ENCODE data around the gene VSTM4. TPM values are rescaled to one million over a fixed set of nuclear protein-coding genes. Genes with fewer than 3 reads are reported as not detected.

The VSTM4 gene
- polyA plus RNA-seq, 12 donors, result 37.8 to 130 (median 44.2) TPM

DNA sequence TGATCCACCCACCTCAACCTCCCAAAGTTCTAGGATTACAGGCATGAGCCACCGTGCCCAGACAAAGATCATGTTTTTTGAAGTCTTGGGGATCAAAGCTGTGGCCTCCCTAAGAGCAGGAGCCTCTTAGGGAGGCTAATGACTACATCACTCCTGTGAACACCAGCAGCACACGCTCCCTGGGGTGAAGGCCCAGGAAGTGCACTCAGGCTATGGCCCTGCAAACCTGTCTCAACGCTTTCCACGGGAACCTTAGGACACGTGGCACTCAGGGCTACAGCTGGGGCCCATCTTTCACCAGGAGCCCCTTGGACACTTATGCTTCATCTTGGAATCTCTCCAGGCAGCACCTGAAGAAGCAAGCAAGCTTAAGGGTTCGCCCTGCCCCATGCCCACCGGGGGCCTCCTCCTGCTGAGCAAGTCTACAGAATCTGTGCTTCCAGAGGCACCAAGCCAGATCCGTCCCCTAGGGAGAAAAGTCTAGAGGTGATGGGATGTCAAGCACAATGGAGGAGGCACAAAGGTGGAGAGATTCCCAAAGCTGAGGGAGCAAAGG, 18.4 kb downstream of the VSTM4 start:
- no peak for DNase-seq

GRCh38 chr10:49094646-49095045, 20.7 kb downstream of the VSTM4 start:
- no peak for DNase-seq

DNA sequence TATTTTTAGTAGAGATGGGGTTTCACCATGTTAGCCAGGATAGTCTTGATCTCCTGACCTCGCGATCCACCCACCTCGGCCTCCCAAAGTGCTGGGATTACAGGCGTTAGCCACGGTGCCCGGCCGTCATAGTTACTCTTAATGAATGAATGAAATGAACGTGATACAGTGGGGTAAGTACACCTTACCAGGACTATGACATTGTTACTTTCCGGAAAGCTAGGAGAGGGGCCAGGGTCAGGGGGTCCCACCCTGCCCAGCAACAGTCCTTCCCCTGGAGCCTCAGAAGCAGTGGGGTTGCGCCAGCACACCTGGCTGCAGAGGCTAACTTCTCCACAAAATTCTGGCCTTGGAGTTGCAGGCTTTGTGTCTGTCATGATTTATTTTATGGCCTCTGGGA, 21.4 kb downstream of the VSTM4 start:
- no peak for DNase-seq

DNA sequence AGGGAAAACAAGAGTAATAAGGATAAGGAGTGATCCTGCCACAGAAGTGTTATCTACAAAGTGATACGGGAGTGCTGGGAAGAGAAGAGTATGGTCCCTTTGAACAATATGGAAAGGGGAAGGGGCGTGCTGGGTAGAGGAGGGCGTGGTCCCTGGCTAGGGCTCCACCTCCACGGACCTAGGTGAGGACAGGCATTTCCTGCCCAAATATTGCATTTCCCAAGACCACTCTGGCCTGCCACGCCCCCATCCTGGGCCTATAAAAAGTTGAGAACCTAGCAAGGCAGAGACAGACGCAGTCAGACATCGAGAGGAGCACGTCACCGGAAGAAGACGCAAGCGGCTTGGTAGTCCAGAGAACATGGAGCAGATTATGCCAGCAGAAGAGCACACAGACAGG, 22.8 kb downstream of the VSTM4 start:
- no peak for DNase-seq

GRCh38 chr10:49091450-49092210, 23.7 kb downstream of the VSTM4 start:
- no peak for DNase-seq

DNA sequence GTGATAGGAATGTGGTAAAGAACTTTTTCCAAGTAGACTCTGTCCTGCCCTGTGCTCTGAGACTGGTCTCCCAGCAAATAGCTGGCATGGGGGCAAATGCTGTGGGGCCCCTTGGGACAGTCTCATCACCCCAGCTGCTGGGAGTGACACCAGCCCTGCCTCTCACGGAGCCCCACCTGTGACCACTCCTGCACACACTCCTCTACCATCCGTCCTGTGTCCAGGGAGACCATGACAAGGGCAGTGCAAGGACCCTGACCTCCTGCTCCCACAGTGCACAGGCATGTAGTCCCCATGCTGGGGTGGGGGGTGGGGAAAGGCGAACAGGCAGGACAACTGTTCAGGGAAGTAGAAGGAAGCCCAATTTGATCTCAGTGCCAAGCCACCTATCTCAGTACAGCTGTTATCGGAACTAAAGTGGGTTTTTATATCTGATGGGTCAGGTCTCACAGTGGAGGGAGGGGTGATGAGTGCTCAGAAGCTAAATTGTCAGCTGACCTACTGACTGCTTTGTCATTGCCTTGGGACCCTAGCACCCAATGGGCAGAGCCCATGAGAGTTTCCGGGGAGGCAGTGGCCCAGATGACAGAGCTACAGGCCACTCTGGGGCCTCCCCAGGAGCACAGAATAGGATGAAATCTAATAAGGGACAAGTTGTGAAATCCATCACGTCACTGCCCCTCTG, 24.5 kb downstream of the VSTM4 start:
- no peak for DNase-seq

DNA sequence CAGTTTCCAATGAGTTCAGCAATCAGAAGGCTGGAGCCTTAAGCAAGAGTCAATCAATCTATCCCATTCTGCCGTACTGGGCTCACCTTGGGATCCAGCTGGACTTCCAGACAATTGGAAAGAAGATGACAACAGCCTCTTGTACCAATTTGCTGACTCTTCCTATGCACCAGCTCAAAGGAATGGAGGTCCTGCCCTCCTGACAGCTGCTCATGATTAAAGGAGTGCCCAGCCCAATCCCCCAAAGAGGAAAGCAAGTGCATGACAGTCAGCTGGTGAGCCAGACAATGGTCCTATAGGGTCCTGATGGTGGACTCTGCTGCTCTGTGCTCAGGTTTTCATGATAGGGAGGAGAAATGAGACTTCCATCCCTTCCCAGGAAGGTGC, 25.1 kb downstream of the VSTM4 start:
- no peak for DNase-seq

- no peak for DNase-seq
Observed at GRCh38 chr10:49089557-49090188, 25.6 kb downstream of the VSTM4 start.

- DNase-seq, result no peak
Observed at GRCh38 chr10:49089152-49089551, 26.2 kb downstream of the VSTM4 start.

- DNase-seq, result no peak
Observed at GRCh38 chr10:49086889-49087288, 28.4 kb downstream of the VSTM4 start.

DNA sequence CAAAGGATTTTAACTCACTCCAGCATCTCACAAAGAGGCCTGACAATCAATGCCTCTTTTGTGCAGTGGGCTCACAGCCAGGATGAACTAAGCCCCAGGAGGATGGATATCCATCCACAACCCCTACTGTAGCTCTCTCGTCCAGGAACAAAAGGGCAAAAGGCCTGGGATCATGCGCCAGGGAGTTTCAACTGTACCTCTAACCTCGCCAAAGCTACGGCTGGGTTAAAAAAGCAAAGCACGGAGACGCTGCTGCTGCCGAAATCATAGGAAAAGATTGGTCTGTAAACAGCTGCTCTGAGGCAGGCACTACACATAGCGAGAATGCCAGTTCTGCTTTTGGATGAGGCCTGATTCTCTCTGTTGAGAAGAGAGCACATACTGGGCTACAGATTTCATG, 32.1 kb downstream of the VSTM4 start:
- no peak for DNase-seq

GRCh38 chr10:49082766-49083165, 32.6 kb downstream of the VSTM4 start:
- DNase-seq, result no peak

DNA sequence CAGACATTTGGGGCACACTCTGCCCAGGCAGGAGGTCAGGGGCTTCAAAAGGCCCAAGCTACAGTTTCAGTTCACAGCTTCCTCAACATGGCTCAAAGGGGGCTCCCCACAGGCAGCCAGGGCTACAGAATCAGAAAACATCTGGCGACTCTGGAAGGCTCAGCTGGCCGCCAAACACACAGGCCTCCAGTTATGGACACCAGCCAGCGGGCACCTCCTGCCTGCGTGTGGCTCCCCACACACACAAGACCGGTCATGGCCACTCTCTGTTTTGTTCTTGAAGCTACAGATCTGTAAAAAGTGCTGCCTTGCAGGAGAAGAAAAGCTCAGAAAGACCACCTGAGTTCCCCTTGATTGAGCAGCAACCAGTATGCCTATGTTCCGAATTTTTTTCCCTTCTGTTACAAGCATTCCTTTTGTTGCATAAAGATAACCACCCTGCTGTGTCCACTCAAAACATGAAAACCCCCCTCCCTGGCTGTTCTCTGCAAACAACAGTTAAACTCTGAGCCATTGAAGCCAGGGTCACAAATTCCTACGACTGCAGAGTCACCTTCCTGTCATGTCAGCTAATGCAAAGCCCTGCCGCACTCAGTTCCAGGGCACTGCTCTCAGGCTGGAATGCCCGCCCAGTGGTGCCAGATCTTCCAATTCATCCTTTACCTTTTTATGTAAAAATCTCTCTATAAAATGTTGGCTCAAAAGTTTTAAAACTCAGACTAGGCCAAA, 33.6 kb downstream of the VSTM4 start:
- no peak for DNase-seq

DNA sequence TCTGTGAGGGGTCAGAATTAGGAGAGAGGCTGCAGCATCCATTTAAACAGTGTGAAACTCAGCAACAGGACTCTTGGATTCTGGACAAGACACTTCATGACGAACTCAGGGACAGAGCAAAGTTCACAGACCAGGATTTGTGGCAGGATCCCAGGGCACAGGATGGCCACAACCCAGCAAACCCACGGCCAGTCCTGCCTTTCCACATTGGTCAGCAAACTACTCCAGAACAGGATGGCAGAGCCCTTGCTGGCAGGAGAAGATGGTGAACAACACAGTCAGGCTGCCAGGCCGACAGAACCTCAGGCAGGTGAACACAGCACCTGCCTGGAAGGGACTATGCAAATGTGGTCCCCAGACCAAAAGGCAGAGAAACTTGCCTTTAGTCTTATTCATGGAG, 34.4 kb downstream of the VSTM4 start:
- no peak for DNase-seq

- DNase-seq, result no peak
Observed at GRCh38 chr10:49080071-49080470, 35.3 kb downstream of the VSTM4 start.

GRCh38 chr10:49079499-49079898, 35.8 kb downstream of the VSTM4 start:
- no peak for DNase-seq

GRCh38 chr10:49079072-49079471, 36.2 kb downstream of the VSTM4 start:
- no peak for DNase-seq

- no peak for DNase-seq
Observed at GRCh38 chr10:49078433-49078832, 36.9 kb downstream of the VSTM4 start.

GRCh38 chr10:49076741-49077521, 38.4 kb downstream of the VSTM4 start:
- no peak for DNase-seq

GRCh38 chr10:49076319-49076718, 39.0 kb downstream of the VSTM4 start:
- DNase-seq, result no peak

DNA sequence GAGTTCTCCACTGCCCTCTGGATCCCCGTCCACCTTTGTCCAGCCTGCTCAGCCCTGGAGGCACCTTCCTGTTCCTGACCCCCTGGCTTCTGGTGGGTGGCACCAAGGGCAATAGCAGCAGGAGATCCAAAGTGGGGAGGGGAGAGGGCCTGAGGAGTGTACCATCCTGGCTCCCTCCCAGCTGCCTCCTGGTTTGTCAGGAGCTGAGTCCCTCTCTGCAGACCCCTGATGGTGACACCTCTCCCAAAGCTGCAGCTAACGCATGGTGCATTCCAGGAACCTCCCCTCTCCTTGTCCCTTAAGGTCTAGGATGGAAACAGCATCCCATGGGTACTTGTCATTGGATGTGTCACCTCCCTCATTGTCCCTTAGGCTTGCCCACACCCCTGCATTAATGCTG, 39.6 kb downstream of the VSTM4 start:
- no peak for DNase-seq

Data from muscle of arm (tissue), 12 donors.